ENCODE results near the gene FEM1B.

DNA sequence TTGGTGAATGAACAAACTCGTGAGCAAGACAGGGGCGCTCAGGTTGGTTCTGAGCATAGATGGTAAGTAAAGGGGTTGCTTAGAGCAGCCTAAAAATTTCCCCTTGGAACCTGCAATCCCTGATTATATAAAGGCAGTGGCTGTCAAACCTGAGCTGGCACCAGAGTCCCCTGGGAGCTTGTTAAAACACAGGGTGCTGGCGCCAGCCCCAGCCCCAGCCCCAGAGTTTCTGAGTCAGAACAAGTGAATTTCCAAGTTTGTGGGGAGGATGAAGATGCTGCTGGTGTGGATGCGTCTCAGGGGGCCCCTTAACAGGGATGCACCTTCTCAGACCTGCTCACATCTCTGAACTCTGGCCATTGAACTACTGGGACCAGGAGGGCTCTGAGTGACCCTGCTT is 48.2 kb downstream of the FEM1B start:
- TF ChIP-seq, protein P1, sequence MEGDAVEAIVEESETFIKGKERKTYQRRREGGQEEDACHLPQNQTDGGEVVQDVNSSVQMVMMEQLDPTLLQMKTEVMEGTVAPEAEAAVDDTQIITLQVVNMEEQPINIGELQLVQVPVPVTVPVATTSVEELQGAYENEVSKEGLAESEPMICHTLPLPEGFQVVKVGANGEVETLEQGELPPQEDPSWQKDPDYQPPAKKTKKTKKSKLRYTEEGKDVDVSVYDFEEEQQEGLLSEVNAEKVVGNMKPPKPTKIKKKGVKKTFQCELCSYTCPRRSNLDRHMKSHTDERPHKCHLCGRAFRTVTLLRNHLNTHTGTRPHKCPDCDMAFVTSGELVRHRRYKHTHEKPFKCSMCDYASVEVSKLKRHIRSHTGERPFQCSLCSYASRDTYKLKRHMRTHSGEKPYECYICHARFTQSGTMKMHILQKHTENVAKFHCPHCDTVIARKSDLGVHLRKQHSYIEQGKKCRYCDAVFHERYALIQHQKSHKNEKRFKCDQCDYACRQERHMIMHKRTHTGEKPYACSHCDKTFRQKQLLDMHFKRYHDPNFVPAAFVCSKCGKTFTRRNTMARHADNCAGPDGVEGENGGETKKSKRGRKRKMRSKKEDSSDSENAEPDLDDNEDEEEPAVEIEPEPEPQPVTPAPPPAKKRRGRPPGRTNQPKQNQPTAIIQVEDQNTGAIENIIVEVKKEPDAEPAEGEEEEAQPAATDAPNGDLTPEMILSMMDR (conservative IDR thresholded peaks at IDR 0.05; ENCODE audit: low read depth, low read length), result no peak
- no peak for TF ChIP-seq EZH2 (IDR thresholded peaks at IDR 0.05; ENCODE audit: borderline replicate concordance, low read depth, low read length, poor library complexity, severe bottlenecking)

Data from A673 (cell line).